Type B pancreatic cell (in vitro differentiated cells): ENCODE results near the gene IMMT. TPM values are rescaled to one million over a fixed set of nuclear protein-coding genes. Genes with fewer than 3 reads are reported as not detected.

Source experiments
- DNase-seq: peaks from one replicate; pipeline ENCODE4 v3.0.0; 2021; ENCODE audit warnings: mixed read lengths; ENCODE audit not compliant: unreplicated experiment; ENCODE audit errors: extremely low spot score
- H3K27ac Mint-ChIP-seq: 2 replicates; pipeline ENCODE4 v1.8.0; 2021; ENCODE audit warnings: mild to moderate bottlenecking, mixed read lengths
- H3K27me3 Mint-ChIP-seq: 2 replicates; pipeline ENCODE4 v1.8.0; 2021; ENCODE audit warnings: mixed read lengths
- H3K36me3 Mint-ChIP-seq: 2 replicates; pipeline ENCODE4 v1.8.0; 2021; ENCODE audit warnings: mixed read lengths
- H3K4me1 Mint-ChIP-seq: one replicate; pipeline ENCODE4 v1.8.0; 2021; ENCODE audit warnings: mixed read lengths; ENCODE audit not compliant: unreplicated experiment
- H3K4me3 Mint-ChIP-seq: 2 replicates; pipeline ENCODE4 v1.8.0; 2021; ENCODE audit warnings: mild to moderate bottlenecking, mixed read lengths
- H3K9me3 Mint-ChIP-seq: 2 replicates; pipeline ENCODE4 v1.8.0; 2021; ENCODE audit warnings: mixed read lengths
- total RNA-seq: library from RNA; stranded (reverse); gene quantifications from 2 replicates; pipeline ENCODE4 v1.2.1, GENCODE V29; 2021; ENCODE audit warnings: low replicate concordance
- TF ChIP-seq, protein P1 (sequence below): fragments of 200-600 bp; sonication (generic); conservative IDR thresholded peaks from 2 replicates; pipeline ENCODE4 v1.5.0; 2021; ENCODE audit warnings: antibody characterized with exemption, mild to moderate bottlenecking

IMMT gene
- total RNA-seq, 1 donor from 2014 or later = 108 TPM

GRCh38 chr2:86234563-86235131, 39.4 kb upstream of the IMMT start:
- TF ChIP-seq, protein P1, sequence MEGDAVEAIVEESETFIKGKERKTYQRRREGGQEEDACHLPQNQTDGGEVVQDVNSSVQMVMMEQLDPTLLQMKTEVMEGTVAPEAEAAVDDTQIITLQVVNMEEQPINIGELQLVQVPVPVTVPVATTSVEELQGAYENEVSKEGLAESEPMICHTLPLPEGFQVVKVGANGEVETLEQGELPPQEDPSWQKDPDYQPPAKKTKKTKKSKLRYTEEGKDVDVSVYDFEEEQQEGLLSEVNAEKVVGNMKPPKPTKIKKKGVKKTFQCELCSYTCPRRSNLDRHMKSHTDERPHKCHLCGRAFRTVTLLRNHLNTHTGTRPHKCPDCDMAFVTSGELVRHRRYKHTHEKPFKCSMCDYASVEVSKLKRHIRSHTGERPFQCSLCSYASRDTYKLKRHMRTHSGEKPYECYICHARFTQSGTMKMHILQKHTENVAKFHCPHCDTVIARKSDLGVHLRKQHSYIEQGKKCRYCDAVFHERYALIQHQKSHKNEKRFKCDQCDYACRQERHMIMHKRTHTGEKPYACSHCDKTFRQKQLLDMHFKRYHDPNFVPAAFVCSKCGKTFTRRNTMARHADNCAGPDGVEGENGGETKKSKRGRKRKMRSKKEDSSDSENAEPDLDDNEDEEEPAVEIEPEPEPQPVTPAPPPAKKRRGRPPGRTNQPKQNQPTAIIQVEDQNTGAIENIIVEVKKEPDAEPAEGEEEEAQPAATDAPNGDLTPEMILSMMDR = no peak
- H3K27me3 Mint-ChIP-seq = no peaks in the 10 kb centered on the region
- H3K27ac Mint-ChIP-seq = no peak overlapping the region
- peaks cover 15% of the 10 kb centered on the region for H3K4me1 Mint-ChIP-seq
- no peak overlapping the region for H3K4me3 Mint-ChIP-seq
- no peaks in the 10 kb centered on the region for H3K36me3 Mint-ChIP-seq
- no peaks in the 10 kb centered on the region for H3K9me3 Mint-ChIP-seq
- DNase-seq = no peak

GRCh38 chr2:86233436-86233835, 38.2 kb upstream of the IMMT start:
- Mint-ChIP-seq H3K4me3 (no peak overlapping the region), H3K27ac (peak overlapping the region; percentile 4)
- TF ChIP-seq, protein P1 = no peak

GRCh38 chr2:86232910-86233309, 37.6 kb upstream of the IMMT start:
- Mint-ChIP-seq H3K27me3 (no peaks in the 10 kb centered on the region), H3K36me3 (no peaks in the 10 kb centered on the region), H3K4me1 (peaks cover 23% of the 10 kb centered on the region), H3K9me3 (no peaks in the 10 kb centered on the region), H3K4me3 (no peak overlapping the region), H3K27ac (no peak overlapping the region)
- TF ChIP-seq, protein P1 = no peak
- no peak for DNase-seq

More at GRCh38 chr2:86233436-86233835, 38.2 kb upstream of the IMMT start:
- Mint-ChIP-seq H3K4me1 (peaks cover 23% of the 10 kb centered on the region), H3K36me3 (no peaks in the 10 kb centered on the region), H3K27me3 (no peaks in the 10 kb centered on the region), H3K9me3 (no peaks in the 10 kb centered on the region)
- DNase-seq = no peak

DNA sequence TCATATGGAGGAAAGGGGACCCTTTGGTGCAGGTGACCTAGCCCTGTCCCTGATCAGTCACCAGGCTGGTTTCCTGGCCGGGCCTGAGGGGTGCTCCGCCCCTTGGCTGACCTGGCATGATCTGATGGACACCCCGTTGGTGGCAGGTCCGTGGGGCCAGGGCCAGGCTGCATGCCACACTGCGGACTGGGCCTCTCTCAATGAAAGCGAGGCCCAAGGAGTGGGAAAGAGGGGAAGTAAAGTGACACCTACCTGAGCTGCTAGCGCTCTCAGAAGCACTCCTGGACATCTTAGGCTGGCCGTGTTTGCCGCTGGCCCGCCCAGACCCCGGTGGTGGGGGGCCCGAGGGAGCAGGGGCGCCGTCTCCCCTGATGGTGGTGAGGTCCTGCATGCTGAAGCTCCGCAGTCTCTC, 37.1 kb upstream of the IMMT start:
- Mint-ChIP-seq H3K9me3 (no peaks in the 10 kb centered on the region), H3K27me3 (no peaks in the 10 kb centered on the region), H3K36me3 (no peaks in the 10 kb centered on the region), H3K27ac (no peak overlapping the region), H3K4me1 (peaks cover 23% of the 10 kb centered on the region), H3K4me3 (no peak overlapping the region)
- TF ChIP-seq, protein P1 = no peak
- DNase-seq = no peak

DNA sequence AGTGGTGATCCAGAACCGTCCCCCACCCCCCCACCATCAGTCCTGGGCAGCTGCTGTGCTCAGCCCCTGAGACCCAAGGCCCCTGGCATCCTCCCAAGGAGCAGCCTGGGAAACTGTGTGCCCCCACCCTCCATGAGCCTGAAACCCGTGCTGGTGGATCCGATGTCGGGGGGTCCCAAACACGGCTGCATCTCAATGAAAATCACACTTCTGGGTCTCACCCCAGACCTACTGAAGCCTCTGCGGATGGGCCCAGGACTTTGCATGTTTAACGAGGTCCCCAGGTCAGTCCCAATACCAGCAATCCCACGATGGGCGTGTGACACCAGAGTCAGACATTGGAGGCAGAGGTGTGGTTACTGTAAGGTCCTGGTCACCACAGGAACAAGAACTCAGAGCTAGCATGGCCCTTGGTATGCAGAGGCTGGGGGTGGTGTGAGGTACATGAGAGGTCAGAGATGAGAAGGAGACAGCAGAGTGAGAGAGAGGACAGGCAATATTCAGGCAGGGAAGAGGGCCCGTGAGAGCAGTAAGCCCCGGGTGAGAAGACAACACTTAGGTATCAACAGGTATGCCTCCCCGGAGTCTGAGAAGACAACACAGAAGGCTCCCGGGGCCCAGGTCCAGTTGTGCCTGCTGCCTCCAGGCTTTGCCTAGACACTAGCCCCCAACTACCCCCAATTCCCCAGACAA, 36.6 kb upstream of the IMMT start:
- Mint-ChIP-seq H3K4me1 (peaks cover 23% of the 10 kb centered on the region), H3K9me3 (no peaks in the 10 kb centered on the region), H3K27ac (no peak overlapping the region), H3K36me3 (no peaks in the 10 kb centered on the region), H3K4me3 (no peak overlapping the region), H3K27me3 (no peaks in the 10 kb centered on the region)
- no peak for DNase-seq
- TF ChIP-seq, protein P1 = no peak
